HEK293 (cell line): ENCODE results near the gene CPEB4.

Experiments
- CTCF ChIA-PET: fragments of 350-600 bp; formaldehyde crosslinking; extraction: SDS; loops from one replicate; lab custom pipeline; 2021; ENCODE audit warnings: antibody characterized with exemption; lab: Yijun Ruan, JAX
- POLR2A ChIA-PET: fragments of 300-600 bp; formaldehyde crosslinking; extraction: SDS; loops from one replicate; lab custom pipeline; 2020; ENCODE audit warnings: antibody characterized with exemption, inconsistent platforms; lab: Yijun Ruan, JAX
- H3K27ac ChIP-seq: fragments of 200-500 bp; sonication (Bioruptor generic); 2 replicates; pipeline ENCODE4 v1.5.1; 2014; ENCODE audit warnings: low read depth, low read length, control low read depth, inconsistent platforms; ENCODE audit errors: extremely low read depth
- H3K36me3 ChIP-seq, 2 experiments: fragments of 200-500 bp in 1 of 2; sonication (Bioruptor generic) in 1 of 2; 1 replicate in 1 of 2; 2 replicates in 1 of 2; pipeline ENCODE4 v1.5.1; 2014 to 2017; ENCODE audit warnings: inconsistent platforms in 2 of 2, low read length in 2 of 2; ENCODE audit not compliant: control insufficient read depth in 2 of 2, insufficient read depth in 1 of 2
- H3K4me1 ChIP-seq: fragments of 200-500 bp; sonication (Bioruptor generic); 2 replicates; pipeline ENCODE4 v1.5.1; 2014; ENCODE audit warnings: mild to moderate bottlenecking, low read length, inconsistent platforms; ENCODE audit not compliant: control insufficient read depth, insufficient read depth
- H3K4me3 ChIP-seq: 2 replicates; pipeline ENCODE4 v1.5.1; 2011; ENCODE audit warnings: low read depth, mild to moderate bottlenecking, control low read depth, low read length, moderate library complexity
- H3K9me3 ChIP-seq: fragments of 200-500 bp; sonication (Bioruptor generic); 2 replicates; pipeline ENCODE4 v1.5.1; 2014; ENCODE audit warnings: low read depth, low read length, inconsistent platforms; ENCODE audit not compliant: control insufficient read depth, insufficient read depth
- EGR2 ChIP-seq: fragments of 450-650 bp; formaldehyde crosslinking; IDR thresholded peaks from 2 replicates; pipeline ENCODE4 v1.5.1; 2016; ENCODE audit warnings: low read depth, missing biosample characterization, missing genetic modification characterization
- KLF1 ChIP-seq: fragments of 450-650 bp; formaldehyde crosslinking; IDR thresholded peaks from 2 replicates; pipeline ENCODE4 v1.5.1; 2016; ENCODE audit warnings: missing biosample characterization, missing genetic modification characterization
- PRDM6 ChIP-seq: fragments of 450-650 bp; formaldehyde crosslinking; IDR thresholded peaks from 2 replicates; pipeline ENCODE4 v1.5.1; 2017; ENCODE audit warnings: missing biosample characterization, missing genetic modification characterization
- ZBTB17 ChIP-seq: fragments of 450-650 bp; formaldehyde crosslinking; IDR thresholded peaks from 2 replicates; pipeline ENCODE4 v1.5.1; 2016; ENCODE audit warnings: missing biosample characterization, missing genetic modification characterization
- ZEB2 ChIP-seq: fragments of 450-650 bp; formaldehyde crosslinking; IDR thresholded peaks from 2 replicates; pipeline ENCODE4 v1.5.1; 2016; ENCODE audit warnings: missing biosample characterization, missing genetic modification characterization
- ZFP37 ChIP-seq: fragments of 450-650 bp; formaldehyde crosslinking; IDR thresholded peaks from 2 replicates; pipeline ENCODE4 v1.5.1; 2016; ENCODE audit warnings: missing biosample characterization, missing genetic modification characterization
- ZFP41 ChIP-seq: fragments of 450-650 bp; formaldehyde crosslinking; IDR thresholded peaks from 2 replicates; pipeline ENCODE4 v1.5.1; 2016; ENCODE audit warnings: missing biosample characterization, missing genetic modification characterization, borderline replicate concordance
- ZFP69B ChIP-seq: fragments of 450-650 bp; formaldehyde crosslinking; IDR thresholded peaks from 2 replicates; pipeline ENCODE4 v1.5.1; 2016; ENCODE audit warnings: missing biosample characterization, missing genetic modification characterization
- ZNF157 ChIP-seq: fragments of 450-650 bp; formaldehyde crosslinking; IDR thresholded peaks from 2 replicates; pipeline ENCODE4 v1.5.1; 2016; ENCODE audit warnings: missing biosample characterization, missing genetic modification characterization
- ZNF354C ChIP-seq: fragments of 450-650 bp; formaldehyde crosslinking; IDR thresholded peaks from 2 replicates; pipeline ENCODE4 v1.5.1; 2016; ENCODE audit warnings: missing biosample characterization, missing genetic modification characterization, low read depth, borderline replicate concordance
- ZNF501 ChIP-seq: fragments of 450-650 bp; formaldehyde crosslinking; IDR thresholded peaks from 2 replicates; pipeline ENCODE4 v1.5.1; 2016; ENCODE audit warnings: missing biosample characterization, missing genetic modification characterization
- ZNF544 ChIP-seq: fragments of 450-650 bp; formaldehyde crosslinking; IDR thresholded peaks from 2 replicates; pipeline ENCODE4 v1.5.0; 2017; ENCODE audit warnings: missing biosample characterization, missing genetic modification characterization
- ZNF560 ChIP-seq: fragments of 450-650 bp; formaldehyde crosslinking; IDR thresholded peaks from 2 replicates; pipeline ENCODE4 v1.5.1; 2017; ENCODE audit warnings: missing biosample characterization, missing genetic modification characterization, borderline replicate concordance
- ZNF600 ChIP-seq: fragments of 450-650 bp; formaldehyde crosslinking; IDR thresholded peaks from 2 replicates; pipeline ENCODE4 v1.5.1; 2016; ENCODE audit warnings: missing biosample characterization, missing genetic modification characterization
- ZNF610 ChIP-seq: fragments of 450-650 bp; formaldehyde crosslinking; IDR thresholded peaks from 2 replicates; pipeline ENCODE4 v1.5.1; 2016; ENCODE audit warnings: missing biosample characterization, missing genetic modification characterization, borderline replicate concordance
- ZSCAN18 ChIP-seq: fragments of 450-650 bp; formaldehyde crosslinking; IDR thresholded peaks from 2 replicates; pipeline ENCODE4 v1.5.1; 2016; ENCODE audit warnings: missing biosample characterization, missing genetic modification characterization
- TF ChIP-seq, protein P1 (sequence below): fragments of 450-650 bp; formaldehyde crosslinking; IDR thresholded peaks from 2 replicates; pipeline ENCODE4 v1.5.1; 2016; ENCODE audit warnings: missing biosample characterization, missing genetic modification characterization
- TF ChIP-seq, protein P2 (sequence below): fragments of 450-650 bp; formaldehyde crosslinking; IDR thresholded peaks from 2 replicates; pipeline ENCODE4 v1.5.1; 2016; ENCODE audit warnings: missing biosample characterization, missing genetic modification characterization

CPEB4 gene

GRCh38 chr5:173890195-173890991, 2.2 kb downstream of the CPEB4 start (continued):
- TF ChIP-seq ZNF600 (tag by site-specific recombination) (peak; percentile 92), ZNF560 (no peak), ZNF157 (no peak), KLF1 (peak; percentile 32), ZSCAN18 (tag by site-specific recombination) (no peak), ZFP37 (tag by site-specific recombination) (no peak), ZBTB17 (tag by site-specific recombination) (peak; percentile 96), ZNF610 (no peak), EGR2 (tag by site-specific recombination) (peak; percentile 15; the same call in 1 of the 2 replicates), ZFP41 (tag by site-specific recombination) (no peak), ZNF501 (tag by site-specific recombination) (no peak), ZEB2 (tag by site-specific recombination) (peak; percentile 34; the same call in 1 of the 2 replicates), ZFP69B (tag by site-specific recombination) (no peak), ZNF354C (tag by site-specific recombination) (no peak)
- TF ChIP-seq, protein P1, sequence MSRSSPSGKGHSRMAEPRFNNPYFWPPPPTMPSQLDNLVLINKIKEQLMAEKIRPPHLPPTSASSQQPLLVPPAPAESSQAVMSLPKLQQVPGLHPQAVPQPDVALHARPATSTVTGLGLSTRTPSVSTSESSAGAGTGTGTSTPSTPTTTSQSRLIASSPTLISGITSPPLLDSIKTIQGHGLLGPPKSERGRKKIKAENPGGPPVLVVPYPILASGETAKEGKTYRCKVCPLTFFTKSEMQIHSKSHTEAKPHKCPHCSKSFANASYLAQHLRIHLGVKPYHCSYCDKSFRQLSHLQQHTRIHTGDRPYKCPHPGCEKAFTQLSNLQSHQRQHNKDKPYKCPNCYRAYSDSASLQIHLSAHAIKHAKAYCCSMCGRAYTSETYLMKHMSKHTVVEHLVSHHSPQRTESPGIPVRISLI (tag by site-specific recombination) = no peak
- TF ChIP-seq, protein P2, sequence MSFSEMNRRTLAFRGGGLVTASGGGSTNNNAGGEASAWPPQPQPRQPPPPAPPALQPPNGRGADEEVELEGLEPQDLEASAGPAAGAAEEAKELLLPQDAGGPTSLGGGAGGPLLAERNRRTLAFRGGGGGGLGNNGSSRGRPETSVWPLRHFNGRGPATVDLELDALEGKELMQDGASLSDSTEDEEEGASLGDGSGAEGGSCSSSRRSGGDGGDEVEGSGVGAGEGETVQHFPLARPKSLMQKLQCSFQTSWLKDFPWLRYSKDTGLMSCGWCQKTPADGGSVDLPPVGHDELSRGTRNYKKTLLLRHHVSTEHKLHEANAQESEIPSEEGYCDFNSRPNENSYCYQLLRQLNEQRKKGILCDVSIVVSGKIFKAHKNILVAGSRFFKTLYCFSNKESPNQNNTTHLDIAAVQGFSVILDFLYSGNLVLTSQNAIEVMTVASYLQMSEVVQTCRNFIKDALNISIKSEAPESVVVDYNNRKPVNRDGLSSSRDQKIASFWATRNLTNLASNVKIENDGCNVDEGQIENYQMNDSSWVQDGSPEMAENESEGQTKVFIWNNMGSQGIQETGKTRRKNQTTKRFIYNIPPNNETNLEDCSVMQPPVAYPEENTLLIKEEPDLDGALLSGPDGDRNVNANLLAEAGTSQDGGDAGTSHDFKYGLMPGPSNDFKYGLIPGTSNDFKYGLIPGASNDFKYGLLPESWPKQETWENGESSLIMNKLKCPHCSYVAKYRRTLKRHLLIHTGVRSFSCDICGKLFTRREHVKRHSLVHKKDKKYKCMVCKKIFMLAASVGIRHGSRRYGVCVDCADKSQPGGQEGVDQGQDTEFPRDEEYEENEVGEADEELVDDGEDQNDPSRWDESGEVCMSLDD = no peak

GRCh38 chr5:173891308-173892116, 3.4 kb downstream of the CPEB4 start:
- TF ChIP-seq PRDM6 = peak; percentile 14
- TF ChIP-seq ZNF544 (tag by site-specific recombination) = no peak
- TF ChIP-seq, all 188 proteins: peak for 1
- ChIA-PET CTCF (interaction anchor here (0.8 kb wide), 1 partner anchor 34 kb away, joined by 3 read pairs; no protein-coding TSS in a partner anchor), POLR2A (interaction anchor here (0.6 to 1.4 kb wide), 4 partner anchors 26 to 205 kb away, joined by 3 to 4 read pairs (median 3); no protein-coding TSS in a partner anchor)
- H3K27ac ChIP-seq = no peak overlapping the region
- no peaks in the 10 kb centered on the region for H3K9me3 ChIP-seq
- H3K36me3 ChIP-seq = no peaks in the 10 kb centered on the region
- peaks cover 14% of the 10 kb centered on the region for H3K4me1 ChIP-seq
- H3K4me3 ChIP-seq = peak overlapping the region; percentile 35
